ENCODE data around the gene MEI1.

- TF ChIP-seq CTCF (IDR thresholded peaks at IDR 0.05; ENCODE audit: insufficient read depth, low read length) (no peak), POLR2AphosphoS5 (IDR thresholded peaks at IDR 0.05; ENCODE audit: low read depth) (no peak), GABPA (IDR thresholded peaks at IDR 0.05; ENCODE audit: low read depth) (no peak), REST (IDR thresholded peaks at IDR 0.05; ENCODE audit: insufficient replicate concordance, low read depth) (no peak)
Observed at GRCh38 chr22:41659941-41660340, 39.4 kb upstream of the MEI1 start.

Measured in HL-60 (cell line).